GM12865 (cell line): ENCODE data around the gene GRIP2.

Source experiments
- DNase-seq: peaks from one replicate; pipeline ENCODE4 v3.0.0; 2010; ENCODE audit warnings: low read depth
- H3K4me3 ChIP-seq: 2 replicates; pipeline ENCODE4 v1.5.1; 2011; ENCODE audit warnings: mild to moderate bottlenecking, low read depth, low read length, control low read depth
- TF ChIP-seq, protein P1 (sequence below): IDR thresholded peaks from 2 replicates; pipeline ENCODE4 v1.5.1; 2011; ENCODE audit warnings: low read length, control low read depth, low read depth, inconsistent platforms; ENCODE audit not compliant: insufficient read depth; ENCODE audit errors: missing control alignments

GRIP2 gene

DNA sequence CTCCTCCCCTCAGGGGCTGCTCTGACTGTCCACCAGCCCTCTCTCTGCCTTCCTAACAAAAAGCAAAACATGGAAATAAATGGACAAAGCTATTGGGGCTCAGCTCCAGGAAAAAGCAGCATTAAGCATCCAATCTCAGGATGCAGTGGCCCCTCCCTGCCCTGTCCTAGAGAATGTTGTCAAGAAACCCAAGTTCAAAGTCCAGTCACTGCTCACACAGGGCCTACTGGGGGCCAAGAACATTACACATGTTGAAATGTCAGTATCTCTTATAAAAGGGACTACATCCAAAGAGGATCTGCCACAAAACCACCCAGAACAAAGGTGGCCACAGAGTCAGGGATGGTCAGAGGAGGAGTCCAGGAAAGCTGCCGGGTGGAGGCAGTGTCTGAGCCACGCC lies 7.6 kb upstream of the GRIP2 start:
- no peak for DNase-seq
- TF ChIP-seq, protein P1, sequence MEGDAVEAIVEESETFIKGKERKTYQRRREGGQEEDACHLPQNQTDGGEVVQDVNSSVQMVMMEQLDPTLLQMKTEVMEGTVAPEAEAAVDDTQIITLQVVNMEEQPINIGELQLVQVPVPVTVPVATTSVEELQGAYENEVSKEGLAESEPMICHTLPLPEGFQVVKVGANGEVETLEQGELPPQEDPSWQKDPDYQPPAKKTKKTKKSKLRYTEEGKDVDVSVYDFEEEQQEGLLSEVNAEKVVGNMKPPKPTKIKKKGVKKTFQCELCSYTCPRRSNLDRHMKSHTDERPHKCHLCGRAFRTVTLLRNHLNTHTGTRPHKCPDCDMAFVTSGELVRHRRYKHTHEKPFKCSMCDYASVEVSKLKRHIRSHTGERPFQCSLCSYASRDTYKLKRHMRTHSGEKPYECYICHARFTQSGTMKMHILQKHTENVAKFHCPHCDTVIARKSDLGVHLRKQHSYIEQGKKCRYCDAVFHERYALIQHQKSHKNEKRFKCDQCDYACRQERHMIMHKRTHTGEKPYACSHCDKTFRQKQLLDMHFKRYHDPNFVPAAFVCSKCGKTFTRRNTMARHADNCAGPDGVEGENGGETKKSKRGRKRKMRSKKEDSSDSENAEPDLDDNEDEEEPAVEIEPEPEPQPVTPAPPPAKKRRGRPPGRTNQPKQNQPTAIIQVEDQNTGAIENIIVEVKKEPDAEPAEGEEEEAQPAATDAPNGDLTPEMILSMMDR = no peak
- no peak overlapping the region for H3K4me3 ChIP-seq

DNA sequence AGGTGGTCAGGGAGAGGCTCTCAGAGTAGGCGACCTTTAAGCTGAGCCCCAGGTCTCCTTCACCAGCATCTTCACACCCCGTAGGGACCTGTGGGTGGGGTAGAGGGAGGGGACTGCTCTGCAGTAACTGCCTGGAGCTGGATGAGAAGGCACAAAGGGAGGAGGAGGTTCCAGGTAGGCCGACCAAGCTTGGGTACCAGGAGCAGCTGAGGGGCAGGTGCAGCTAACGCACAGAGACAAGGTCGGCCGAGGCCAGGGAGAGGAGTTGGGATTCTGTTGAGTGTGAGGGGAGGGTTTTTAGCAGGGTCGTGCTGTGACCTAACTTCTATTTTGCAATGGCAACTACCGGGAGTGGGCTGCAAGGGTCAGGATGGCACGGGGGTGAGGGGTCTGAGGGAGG lies 5.9 kb upstream of the GRIP2 start:
- no peak for DNase-seq
- no peak overlapping the region for H3K4me3 ChIP-seq
- TF ChIP-seq, protein P1 = no peak

DNA sequence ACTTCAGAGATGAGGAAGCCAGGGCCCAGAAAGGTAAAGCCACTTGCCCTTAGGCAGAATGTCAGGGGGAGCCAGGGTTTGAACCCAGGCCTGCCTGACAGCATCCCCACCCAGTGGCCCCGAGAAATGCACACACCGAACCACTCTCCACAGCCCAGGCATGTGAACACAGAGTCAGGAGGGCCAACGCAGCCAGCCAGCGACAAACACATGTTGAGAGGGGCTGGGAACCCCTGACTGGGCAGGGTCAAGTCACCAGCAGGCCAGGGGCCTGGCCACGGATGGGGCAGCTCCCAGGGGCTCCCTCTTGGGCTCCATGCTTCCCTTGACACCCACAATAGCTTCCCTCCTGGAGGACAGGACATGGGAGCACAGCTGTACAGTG lies 5.1 kb upstream of the GRIP2 start:
- TF ChIP-seq, protein P1 = no peak
- no peak overlapping the region for H3K4me3 ChIP-seq
- DNase-seq = no peak

DNA sequence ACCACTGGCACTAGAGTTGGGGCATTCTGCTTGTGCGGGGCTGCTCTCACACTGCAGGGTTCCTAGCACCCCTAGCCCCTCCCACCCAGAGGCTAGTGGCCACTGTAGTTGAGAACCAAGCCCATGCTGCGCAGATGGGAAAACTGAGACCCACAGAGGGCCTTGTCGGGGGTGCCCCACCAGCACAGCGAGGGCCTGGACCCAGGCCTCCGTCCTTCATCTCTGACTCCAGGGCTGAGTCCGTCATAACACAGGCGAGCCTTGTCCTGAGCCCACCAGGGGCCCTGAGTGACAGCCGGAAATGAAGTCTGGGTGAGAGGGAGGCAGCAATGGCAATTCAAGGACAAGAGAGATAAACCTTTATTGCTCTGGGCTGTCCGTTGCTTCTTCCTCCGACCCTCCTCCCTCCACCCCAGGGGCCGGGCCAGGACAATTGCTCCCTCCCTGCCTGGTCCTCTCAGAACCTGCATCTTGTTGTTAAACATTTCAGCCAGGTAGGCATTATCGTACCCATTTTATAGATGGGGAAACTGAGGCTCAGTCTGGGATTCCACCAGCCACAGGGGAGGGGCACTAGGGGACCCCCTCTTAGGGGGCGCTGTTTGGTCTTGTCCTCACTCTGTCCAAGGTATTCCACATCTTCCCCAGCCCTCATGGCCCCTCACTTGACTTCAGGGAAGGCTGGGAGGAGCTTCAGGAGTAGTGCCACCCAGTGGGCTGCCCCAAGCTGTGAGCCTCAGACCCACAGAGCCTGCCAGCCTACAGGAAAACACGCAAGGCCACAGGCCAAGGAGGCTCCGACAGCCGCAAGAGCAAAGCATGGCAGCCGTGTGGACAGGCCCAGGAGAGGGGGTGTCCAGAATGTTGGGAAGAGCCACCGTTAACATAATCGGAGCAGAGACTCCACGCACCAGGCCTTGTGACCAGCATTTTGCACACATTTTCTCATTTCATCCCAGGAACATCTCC lies 4.4 kb upstream of the GRIP2 start:
- DNase-seq = no peak
- TF ChIP-seq, protein P1 = no peak
- no peak overlapping the region for H3K4me3 ChIP-seq

DNA sequence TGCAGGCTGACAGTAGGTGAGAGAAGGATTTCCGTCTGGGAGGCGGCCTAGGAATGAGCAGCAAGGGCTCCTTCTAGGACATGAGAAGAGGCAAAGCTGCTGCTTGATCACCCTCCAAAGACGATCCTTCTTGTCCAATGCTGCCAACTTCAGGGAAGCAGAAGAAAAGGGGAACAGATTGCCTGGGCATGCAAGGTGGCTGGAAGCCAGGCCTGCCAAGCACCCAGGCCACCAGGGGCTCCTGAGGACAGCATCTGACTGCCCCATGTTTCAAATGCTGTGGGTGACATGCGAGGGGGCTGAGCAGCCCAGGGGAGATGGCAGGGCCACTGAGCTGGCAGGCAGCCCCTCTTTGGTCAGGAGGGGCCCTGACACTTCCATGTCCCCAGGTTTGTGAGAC lies 3.3 kb upstream of the GRIP2 start:
- H3K4me3 ChIP-seq = no peak overlapping the region
- TF ChIP-seq, protein P1 = no peak
- DNase-seq = no peak

DNA sequence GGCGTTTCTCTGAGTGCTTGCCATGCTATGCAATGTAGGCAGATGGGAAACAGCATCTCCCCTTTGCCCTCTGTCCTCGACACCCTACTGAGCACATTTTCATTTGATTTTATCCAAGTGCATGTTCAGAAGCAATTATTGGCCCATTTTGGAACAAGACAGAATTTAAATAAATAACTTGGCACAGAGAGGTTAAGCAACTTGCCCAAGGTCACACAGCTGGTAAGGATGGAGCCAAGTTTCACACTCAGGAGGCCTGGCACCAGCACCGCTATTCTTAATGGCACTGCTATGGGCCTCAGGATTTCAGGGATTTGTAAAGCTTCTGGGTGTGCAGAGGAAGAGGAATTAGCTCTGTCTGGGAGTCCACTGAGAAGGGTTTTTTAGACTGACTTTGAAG lies 2.5 kb upstream of the GRIP2 start:
- no peak for DNase-seq
- no peak overlapping the region for H3K4me3 ChIP-seq
- TF ChIP-seq, protein P1 = no peak
